Measurements from ENCODE around the gene YPEL3.
A peak's percentile ranks its signal among the peaks of the same experiment; 100 is the strongest.
"Not testable (repeated sequence)": the region's sequence is repeated elsewhere in the genome, so short reads cannot be mapped to it uniquely, and the experiment has no call there.

Gene YPEL3, protein sequence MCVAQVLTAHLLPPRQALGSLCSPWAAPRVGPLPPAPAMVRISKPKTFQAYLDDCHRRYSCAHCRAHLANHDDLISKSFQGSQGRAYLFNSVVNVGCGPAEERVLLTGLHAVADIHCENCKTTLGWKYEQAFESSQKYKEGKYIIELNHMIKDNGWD

DNA sequence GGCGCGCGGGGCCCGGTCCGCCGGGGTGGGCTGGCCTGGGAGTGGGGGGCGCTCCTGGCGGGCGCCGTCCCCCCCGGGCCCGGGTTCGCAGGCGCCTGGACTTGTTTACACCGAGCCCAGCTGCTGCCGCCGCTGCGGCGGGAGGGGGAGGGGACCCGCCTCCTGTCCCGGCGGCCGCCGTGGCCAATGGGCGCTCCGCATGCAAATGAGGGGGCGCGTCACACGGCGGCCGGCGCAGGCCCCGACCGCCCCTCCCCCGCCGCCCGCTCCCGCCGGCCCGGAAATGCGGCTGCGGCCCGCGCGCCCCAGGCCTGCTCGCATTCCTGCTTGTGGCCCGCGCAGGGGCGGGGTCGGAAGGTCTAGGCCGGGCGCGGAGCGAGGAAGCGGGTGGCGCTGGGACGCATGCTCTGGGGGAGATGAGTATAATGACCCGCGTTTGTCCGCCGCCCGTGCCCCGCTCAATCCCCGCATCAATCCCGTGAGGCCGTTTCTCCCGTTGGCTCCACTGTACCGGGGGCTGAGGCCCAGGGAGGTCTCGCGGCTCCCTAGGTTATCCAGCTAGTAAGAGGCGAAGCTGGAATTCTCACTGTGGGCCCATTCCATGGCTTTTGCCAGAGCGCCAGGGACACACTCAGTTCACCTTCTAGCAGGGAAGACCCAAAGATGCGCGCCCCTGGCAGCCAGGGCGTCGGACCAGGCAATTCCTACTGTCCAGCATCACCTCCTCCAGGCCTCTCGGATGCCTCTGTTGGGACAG is at the start of gene YPEL3:
Gene YPEL3, minus strand, starts transcription at position 109 of the 757 bp plus-strand sequence. CDS start 731 bp downstream, outside the sequence.
- DNase-seq (ENCODE audit: low read depth in 2 of 2), result peak; percentile 68 to 84

DNA sequence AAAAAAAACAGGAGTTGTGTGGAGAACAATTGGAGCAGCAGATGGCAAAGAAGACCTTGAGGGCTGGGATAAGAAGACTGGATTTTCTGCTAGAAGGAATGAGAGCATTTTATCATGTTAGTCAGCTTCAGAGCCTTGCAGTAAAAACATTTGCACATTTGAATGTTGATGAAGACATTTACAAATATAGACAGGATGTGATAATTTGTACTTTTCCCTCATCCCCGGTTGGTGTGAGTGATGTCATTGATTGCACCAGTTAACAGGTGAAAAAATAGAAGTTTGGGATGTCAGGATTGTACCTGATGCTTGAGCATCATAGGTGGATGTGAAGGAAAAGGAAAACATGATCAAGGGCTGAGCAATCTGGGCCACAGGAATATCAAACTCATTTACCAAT is 49.6 kb upstream of the YPEL3 start:
- no peak for DNase-seq (ENCODE audit: low read depth in 2 of 2)

DNA sequence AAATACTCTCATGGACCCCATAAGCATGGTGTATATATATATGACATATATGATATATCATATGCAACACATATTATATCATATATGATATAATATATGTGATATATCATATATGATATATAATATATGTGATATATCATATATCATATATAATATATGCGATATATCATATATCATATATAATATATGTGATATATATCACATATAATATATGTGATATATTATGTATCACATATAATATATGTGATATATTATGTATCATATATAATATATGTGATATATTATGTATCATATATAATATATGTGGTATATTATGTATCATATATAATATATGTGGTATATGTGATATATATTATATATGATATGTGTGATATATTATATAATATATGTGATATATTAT is 48.9 kb upstream of the YPEL3 start:
- no peak for DNase-seq (ENCODE audit: low read depth in 2 of 2)

DNA sequence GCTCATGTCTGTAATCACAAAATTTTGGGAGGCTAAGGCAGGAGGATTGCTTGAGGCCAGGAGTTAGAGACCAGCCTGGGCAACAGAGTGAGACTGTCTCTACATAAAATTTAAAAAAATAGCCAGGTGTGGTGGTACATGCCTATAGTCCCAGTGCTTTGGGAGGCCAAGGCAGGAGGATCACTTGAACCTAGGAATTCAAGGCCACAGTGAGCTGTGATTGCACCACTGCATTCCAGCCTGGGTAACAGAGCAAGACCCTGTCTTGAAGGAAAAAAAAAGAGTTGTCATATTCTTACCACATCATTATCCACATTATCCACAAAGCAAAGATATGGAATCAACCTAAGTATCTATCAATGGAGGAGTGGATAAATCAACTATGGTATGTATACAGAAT is 48.0 kb upstream of the YPEL3 start:
- DNase-seq (ENCODE audit: low read depth in 2 of 2), result no peak

DNA sequence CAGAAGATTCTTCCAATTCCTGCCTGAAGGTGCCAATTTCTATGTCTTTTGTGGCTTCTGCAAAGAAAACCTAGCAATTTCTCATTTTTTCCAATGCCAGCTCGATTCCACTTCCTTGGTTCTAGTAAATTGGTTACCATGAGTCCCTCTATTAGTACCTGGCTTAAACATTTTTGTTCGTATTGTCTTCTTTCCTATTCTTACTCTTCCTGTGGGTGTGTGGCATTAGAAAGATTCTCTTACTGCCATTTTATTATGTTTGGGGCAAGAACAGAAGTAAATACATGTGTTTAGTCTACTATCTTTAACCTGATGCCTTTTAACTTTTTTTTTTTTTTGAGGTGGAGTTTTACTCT is 47.3 kb upstream of the YPEL3 start:
- DNase-seq (ENCODE audit: low read depth in 2 of 2), result no peak

DNA sequence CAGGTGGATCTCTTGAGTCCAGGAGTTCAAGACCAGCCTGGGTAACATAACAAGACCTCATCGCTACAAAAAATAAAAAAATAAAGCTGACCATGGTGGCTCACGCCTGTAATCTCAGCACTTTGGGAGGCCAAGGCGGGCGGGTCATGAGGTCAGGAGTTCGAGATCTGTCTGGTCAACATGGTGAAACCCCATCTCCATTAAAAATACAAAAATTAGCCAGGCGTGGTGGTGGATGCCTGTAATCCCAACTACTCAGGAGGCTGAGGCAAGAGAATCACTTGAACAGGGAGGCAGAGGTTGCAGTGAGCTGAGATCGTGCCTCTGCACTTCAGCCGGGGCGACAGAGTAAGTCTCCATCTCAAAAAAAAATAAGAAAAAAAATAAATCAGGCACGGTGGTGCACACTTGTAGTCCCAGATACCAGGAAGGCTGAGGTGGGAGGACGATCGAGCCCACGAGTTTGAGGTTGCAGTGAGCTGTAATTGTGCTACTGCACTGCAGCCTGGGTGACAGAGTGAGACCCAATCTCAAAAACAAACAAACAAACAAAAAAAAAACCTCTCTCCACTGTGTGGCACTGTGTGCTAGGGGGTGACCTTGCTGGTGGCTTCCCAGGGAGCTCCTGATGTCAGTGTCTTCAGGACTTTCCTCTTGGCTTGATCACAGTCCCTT is 46.8 kb upstream of the YPEL3 start:
- no peak for DNase-seq (ENCODE audit: low read depth in 2 of 2)

DNA sequence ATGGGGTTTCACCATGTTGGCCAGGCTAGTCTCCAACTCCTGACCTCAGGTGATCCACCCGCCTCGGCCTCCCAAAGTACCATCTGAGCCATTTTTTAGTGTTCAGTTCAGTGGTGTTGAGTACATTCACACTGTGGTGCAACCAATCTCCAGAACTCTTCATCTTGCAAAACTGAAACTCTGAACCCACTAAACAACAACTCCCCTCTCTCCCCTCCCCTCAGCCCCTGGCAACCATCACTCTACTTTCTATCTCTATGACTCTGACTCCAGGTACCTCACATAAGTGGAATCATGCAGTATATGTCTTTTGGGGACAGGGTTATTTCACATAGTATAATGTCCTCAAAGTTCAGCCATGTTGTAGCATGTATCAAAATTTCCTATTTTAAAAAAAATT is 45.7 kb upstream of the YPEL3 start:
- DNase-seq (ENCODE audit: low read depth in 2 of 2), result no peak

DNA sequence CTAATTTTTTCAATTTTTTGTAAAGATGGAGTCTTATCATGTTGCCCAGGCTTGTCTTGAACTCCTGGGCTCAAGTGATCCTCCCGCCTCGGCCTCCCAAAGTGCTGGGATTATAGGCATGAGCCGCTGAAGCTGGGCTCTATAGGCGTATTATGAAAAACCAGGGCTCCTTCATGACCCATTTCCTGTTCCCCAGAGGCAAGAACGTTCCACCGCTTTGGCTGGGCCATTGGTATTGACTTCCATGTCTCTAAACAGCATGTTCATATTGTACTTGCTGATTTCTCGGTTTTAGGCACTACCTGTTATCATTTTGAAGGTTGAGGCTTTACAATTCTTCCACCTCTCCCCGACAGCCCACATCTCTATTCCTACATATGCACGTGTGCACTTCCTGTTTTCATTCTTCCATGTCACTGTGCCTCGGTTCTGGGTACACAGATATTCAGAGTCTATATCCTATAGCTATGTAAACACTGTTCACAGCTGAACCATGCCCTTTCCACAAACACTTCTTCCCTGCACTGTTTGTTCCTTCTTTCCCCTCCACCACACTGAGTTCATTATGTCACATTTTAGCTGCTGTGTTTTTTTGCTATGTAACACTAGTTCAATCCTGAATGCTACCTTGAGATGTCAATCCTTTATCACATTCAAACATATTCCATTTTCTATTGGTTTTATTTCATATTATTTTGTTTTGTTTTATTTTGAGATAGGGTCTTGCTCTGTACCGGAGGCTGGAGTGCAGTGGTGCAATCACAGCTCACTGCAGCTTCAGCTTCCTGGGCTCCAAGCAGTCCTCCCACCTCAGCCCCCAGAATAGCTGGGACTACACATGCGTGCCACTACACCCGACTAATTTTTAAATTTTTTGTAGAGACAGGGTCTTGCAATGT is 43.8 kb upstream of the YPEL3 start:
- DNase-seq (ENCODE audit: low read depth in 2 of 2), result no peak

DNA sequence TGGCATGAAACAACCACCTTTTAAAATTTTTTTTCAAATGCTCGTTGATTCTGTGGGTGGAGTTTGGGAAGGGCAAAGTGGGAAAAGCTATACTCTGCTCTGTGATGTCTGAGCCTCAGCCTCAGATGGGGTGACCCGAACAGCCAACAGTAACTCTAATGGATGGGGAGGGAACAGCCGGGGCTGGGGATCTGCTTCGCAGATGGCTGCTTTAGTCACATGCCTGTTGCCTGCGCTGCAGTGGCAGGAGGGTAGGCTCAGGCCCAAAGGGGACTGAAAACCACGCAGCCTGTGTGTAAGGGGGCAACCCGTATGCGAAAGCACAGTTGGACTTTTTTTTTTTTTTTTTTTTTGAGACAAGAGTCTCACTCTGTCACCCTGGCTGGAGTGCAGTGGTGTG is 41.9 kb upstream of the YPEL3 start:
- no peak for DNase-seq (ENCODE audit: low read depth in 2 of 2)

DNA sequence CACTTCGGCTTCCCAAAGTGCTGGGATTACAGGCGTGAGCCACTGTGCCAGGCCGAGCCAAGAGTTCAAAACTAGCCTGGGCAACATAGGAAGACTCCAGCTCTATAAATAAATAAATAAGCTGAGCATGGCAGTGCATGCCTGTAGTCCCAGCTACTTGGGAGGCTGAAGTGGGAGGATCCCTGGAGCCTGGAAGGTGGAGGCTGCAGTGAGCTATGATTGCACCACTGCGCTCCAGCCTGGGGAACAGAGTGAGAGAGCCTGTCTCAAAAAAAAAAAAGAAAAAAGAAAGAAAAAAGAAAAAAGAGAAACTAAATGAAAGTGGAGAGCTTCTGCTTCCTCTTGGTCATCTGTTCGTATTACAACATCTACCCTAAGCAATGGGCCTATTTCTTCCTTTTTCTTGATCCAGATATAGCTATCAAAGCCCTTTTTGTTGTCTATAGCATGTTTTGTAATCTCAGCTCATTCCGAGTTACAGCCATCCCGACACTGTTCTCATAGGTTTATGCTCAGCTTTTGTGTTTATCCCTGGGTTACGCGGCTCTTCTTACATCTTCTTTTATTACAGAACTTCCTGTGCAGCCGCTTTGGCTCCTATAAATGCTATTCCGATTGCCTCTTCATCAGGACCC is 41.1 kb upstream of the YPEL3 start:
- no peak for DNase-seq (ENCODE audit: low read depth in 2 of 2)

DNA sequence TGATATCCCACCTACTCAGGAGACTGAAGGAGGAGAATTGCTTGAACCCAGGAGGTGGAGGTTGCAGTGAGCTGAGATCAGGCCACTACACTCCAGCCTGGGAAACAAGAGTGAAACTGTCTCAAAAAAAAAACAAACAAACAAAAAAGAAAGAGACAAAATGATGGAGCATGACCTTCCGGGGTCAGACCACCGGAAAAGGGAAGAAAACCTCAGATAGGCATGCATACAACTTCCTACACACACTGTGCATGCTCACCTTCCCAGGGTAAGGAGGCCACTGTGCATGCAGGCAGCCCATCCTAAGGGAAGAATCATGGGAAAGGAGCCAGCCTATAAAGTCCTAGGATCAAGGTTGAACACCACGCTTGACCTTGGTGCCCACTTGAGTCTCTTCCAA is 36.6 kb upstream of the YPEL3 start:
- DNase-seq (ENCODE audit: low read depth in 2 of 2), result no peak

DNA sequence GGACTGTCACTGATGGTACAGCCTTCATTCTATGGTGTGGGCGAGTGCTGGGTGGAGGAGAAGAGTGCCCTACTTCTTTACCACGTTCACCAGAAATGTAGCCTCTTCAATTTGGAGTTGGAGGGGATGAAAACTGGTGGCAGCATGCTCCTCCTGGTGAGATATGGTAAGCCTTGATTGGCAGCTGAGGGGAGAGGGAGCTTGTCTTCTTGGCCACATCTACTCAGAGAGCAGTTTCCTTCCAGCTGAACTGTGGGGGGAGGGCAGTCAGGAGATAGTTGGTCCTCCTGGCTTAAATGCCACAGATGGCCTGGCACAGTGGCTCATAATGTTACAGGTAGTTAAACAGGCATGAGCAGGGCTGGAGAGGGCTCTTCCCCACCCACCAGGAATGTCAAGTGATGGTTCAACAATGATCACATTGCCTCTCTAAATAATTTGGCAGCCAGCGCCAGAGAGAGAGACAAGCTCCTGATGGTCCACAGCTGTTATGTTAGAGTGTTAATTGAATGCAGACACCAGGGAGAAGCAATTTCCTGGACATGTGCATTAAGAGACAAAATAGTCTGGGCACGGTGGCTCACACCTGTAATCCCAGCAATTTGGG is 36.0 kb upstream of the YPEL3 start:
- DNase-seq (ENCODE audit: low read depth in 2 of 2), result no peak

DNA sequence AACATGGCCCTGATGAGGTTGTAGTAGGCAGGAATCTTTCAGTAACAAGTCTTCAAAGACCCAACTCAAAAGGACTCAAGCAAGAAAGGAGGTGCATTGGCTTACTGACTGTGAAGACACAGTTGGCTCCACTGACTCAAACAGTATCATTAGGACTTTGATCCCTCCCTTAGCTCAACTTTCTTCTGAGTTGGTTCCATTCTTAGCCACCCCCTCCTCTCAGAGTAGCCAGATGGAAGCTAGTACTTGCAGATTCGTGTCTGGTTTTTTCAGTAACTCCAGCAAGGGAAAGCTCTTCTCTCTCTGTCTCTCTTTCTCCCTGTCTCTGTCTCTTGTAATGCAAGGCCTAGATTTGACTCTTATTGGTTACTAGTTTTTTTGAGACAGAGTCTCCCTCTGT is 32.0 kb upstream of the YPEL3 start:
- no peak for DNase-seq (ENCODE audit: low read depth in 2 of 2)

DNA sequence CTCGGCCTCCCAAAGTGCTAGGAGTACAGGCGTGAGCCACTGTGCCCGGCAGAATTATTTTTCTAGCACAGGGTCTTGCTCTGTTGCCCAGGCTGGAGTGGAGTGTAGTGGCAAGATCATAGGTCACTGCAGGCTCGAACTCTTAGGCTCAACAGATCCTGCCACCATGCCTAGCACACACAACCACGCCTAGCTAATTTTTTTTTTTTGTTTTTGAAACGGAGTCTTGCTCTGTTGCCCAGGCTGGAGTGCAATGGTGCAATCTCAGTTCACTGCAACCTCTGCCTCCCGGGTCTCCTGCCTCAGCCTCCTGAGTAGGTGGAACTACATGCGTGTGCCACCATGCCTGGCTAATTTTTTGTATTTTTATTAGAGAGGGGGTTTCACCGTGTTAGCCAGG is 29.7 kb upstream of the YPEL3 start:
- not testable (repeated sequence) for DNase-seq (ENCODE audit: low read depth in 2 of 2)

DNA sequence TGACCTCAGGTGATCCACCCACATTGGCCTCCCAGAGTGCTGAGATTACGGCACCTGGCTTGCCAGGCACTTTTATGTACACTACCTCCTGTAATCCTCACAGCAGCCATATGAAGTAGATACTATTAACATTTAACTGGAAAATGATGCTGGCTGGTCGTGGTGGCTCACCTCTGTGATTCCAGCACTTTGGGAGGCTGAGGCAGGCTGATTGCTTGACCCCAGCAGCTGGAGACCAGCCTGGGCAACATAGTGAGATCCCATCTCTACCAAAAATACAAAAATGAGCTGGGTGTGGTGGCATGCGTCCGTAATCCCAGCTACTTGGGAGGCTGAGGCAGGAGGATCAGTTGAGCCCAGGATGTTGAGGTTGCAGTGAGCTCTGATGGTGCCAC is 29.0 kb upstream of the YPEL3 start:
- DNase-seq (ENCODE audit: low read depth in 2 of 2), result no peak

DNA sequence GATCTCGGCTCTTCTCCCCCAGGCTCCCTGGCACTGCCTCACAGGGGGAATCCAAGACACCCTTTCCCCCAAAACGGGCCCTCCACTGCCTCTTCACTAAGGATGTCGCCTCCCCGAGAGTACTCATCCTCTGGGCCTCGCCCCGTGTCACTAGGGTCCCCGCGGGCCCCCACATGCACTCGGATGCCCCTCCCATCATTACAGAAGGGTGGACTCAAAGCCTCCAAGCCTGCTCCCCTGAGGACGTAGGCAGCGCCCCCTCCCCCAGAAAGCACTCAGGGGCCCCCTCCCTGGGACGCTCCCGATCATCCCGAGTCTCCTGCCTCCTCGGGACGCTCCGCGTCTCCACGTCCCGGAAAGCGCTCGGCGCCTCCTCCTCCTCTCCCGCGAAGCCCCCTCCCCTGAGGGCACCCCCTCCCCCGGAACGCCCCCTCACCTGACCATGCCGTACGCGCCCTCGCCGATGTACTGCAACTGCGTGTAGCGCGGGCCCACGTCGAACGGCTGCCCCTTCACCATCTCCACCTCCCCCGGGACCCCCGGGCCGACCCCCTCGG is 26.7 kb upstream of the YPEL3 start:
- DNase-seq (ENCODE audit: low read depth in 2 of 2), result no peak

DNA sequence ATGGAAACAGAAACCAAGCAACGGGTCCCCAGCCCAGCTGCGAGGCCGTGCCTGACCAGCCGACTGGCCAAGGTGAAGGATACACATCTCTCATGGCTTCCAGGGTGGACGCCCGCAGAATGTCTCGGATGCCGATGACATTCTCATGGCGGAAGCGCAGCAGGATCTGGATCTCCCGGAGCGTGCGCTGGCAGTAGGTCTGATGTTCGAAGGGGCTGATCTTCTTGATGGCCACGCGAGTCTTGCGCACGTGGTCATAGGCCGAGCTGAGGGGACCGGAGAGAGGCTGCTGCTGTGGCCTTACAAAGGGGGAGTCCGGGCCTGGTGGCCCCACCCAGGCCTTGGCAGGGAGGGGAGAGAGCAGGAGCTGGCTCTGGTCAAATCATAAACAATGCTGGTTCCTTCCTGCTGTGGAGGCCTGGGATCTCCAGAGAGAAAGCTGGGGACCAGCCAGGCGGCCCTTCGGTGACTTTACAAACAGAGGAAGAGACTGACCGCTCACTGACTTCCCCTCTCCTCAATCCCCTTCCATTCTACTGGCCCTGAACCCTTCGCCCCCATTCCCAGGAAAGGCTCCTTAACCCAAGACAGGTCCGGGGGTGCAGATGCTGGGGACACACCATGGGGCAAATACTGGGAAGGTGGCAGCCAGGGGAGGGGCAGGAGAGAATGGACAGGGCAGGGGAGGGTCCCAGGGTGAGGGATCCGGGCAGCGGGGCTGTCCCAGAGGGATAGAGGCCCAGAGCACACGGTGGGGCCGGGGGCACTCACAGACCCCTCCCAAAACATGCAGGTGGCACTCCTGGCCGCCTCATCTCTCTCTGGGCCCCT is 25.9 kb upstream of the YPEL3 start:
- no peak for DNase-seq (ENCODE audit: low read depth in 2 of 2)

DNA sequence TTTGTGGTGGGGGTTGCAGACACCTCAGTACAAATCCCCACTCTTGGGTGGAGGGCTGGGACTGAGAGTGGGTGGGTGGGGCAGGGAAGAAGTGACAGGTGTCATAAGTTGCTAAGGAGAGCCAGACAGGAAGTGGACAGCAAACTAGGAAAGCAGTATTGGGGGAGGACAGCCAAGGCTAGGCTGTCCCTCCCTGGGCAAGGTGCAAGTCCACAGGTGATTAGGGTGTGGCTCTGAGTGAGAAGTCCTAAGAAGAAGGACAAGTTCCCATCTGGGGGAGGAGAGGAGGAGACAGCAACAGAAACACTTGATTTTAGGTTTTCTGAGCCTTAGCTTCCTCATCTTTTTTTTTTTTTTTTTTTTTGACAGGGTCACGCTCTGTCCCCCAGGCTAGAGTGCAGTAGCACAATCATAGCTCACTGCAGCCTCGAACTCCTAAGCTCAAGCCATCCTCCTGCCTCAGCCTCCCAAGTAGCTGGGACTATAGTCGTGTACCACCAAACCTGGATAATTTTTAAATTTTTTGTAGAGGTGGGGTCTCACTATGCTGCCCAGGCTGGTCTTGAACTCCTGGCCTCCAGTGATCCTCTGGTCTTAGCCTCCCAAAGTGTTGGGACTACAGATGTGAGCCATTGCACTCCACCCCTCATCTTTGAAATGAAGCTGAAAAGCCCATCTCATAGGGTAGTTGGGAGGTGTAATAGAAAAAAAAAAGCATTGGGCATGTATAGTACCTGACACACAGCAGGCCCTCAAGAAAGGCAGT is 24.5 kb upstream of the YPEL3 start:
- no peak for DNase-seq (ENCODE audit: low read depth in 2 of 2)

DNA sequence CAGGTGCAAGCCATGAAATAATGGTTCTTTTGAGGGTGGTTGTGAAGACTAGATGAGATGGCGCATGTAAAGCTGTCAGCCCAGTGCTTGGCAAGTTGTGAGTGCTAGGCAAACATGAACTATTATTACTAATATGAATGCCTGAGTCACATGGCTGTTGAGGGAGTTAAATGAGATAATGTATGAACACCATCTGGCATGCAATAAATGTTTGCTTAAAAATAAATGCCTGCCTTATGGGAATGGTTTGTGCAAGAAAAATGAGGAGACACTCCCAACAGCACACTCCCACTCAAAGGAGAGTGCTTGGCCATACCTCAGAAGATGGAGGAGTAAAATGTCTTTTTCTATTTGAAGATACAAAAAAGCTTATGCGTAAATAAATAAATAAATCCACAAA is 23.4 kb upstream of the YPEL3 start:
- no peak for DNase-seq (ENCODE audit: low read depth in 2 of 2)
